Measurements from ENCODE around the gene CADM1. TPM values are rescaled to one million over a fixed set of nuclear protein-coding genes. Genes with fewer than 3 reads are reported as not detected.

Gene CADM1
- total and polyA plus RNA-seq, 9 of the 15 experiments (the other 6 are each of a cell fraction or from before 2014, with no cell fraction given), result 0.42 TPM; not detected in 8

- Histone ChIP-seq H3K27me3 (ENCODE audit: control insufficient read depth in 2 of 2, insufficient read depth in 2 of 2, low read length in 2 of 2) (no peaks in the 10 kb centered on the region), H3K36me3 (ENCODE audit: control insufficient read depth, insufficient read depth, low read length) (no peaks in the 10 kb centered on the region), H3K9me3 (replicated peaks; ENCODE audit: control insufficient read depth, insufficient read depth, low read depth, low read length) (no peaks in the 10 kb centered on the region), H3K9ac (ENCODE audit: insufficient read depth in 1 of 2, low read depth in 2 of 2, low read length in 2 of 2) (no peak overlapping the region), H4K20me1 (replicated peaks; ENCODE audit: control insufficient read depth, insufficient read depth, low read length) (no peaks in the 10 kb centered on the region), H3K9me1 (ENCODE audit: control insufficient read depth, insufficient read depth, low read length) (no peaks in the 10 kb centered on the region), H3K27ac (ENCODE audit: extremely low read depth, low read depth, low read length) (no peak overlapping the region), H3K4me3 (no peak overlapping the region), H3K4me1 (replicated peaks in 1 of 2; ENCODE audit: control insufficient read depth in 2 of 2, insufficient read depth in 2 of 2, low read length in 2 of 2) (no peaks in the 10 kb centered on the region), H2AFZ (ENCODE audit: low read depth, low read length) (no peak overlapping the region), H3K4me2 (ENCODE audit: insufficient read depth, low read length) (no peak overlapping the region), H3K79me2 (ENCODE audit: control insufficient read depth, insufficient read depth, low read length) (no peaks in the 10 kb centered on the region)
- ATAC-seq, result no peak
- DNase-seq (ENCODE audit: extremely low read depth in 1 of 4, low spot score in 3 of 4), result no peak
- ChIA-PET CTCF (ENCODE audit: low intra/inter-chr PET ratio) (no interaction called here), POLR2A (no interaction called here)
- in situ Hi-C loops (cut with MboI) (no loop called here), intact Hi-C loops (cut with micrococcal nuclease) (no loop called here)
- FAIRE-seq, result no peak
- no TSS peak for BruUV-seq (replicated peaks)
- TF ChIP-seq SREBF1 (IDR thresholded peaks at IDR 0.05; ENCODE audit: borderline replicate concordance, low read depth, low read length) (no peak), ZNF124 (CRISPR knock-in tag; IDR thresholded peaks at IDR 0.05) (no peak), GABPA (tag; conservative IDR thresholded peaks at IDR 0.05; ENCODE audit: low read depth) (no peak), JUN (IDR thresholded peaks at IDR 0.05; ENCODE audit: borderline replicate concordance, low read depth, low read length) (no peak), JUN (CRISPR knock-in tag; IDR thresholded peaks at IDR 0.05; ENCODE audit: borderline replicate concordance) (no peak), ZKSCAN8 (CRISPR knock-in tag; IDR thresholded peaks at IDR 0.05) (no peak), ZNF830 (CRISPR knock-in tag; IDR thresholded peaks at IDR 0.05) (no peak), ZNF696 (CRISPR knock-in tag; conservative IDR thresholded peaks at IDR 0.05) (no peak), ZZZ3 (IDR thresholded peaks at IDR 0.05) (no peak)
- WGBS (ENCODE audit: insufficient coverage, low coverage, missing lambda C conversion rate), result 0% methylated on average over 2 of the region's 2 CpGs
Observed at GRCh38 chr11:115545581-115546210, 41.5 kb upstream of the CADM1 start.

Data from K562 (cell line).